HepG2 (cell line): Measurements from ENCODE around the gene ZFPM1. TPM values are rescaled to one million over a fixed set of nuclear protein-coding genes. Genes with fewer than 3 reads are reported as not detected.

ENCODE experiments used
- DZIP1 ChIP-seq: sonication (generic); formaldehyde crosslinking; IDR thresholded peaks from 2 replicates; pipeline ENCODE4 v1.5.0; 2020; ENCODE audit warnings: mild to moderate bottlenecking, missing genetic modification reagents
- E2F2 ChIP-seq: sonication (generic); formaldehyde crosslinking; IDR thresholded peaks from 2 replicates; pipeline ENCODE4 v1.4.0; 2020; ENCODE audit warnings: missing genetic modification reagents, borderline replicate concordance
- ETS1 ChIP-seq: sonication (generic); formaldehyde crosslinking; IDR thresholded peaks from 2 replicates; pipeline ENCODE4 v1.4.0; 2020; ENCODE audit warnings: missing genetic modification reagents
- FOXK1 ChIP-seq: sonication (generic); formaldehyde crosslinking; IDR thresholded peaks from 2 replicates; pipeline ENCODE4 v1.4.0; 2020; ENCODE audit warnings: low read depth, missing genetic modification reagents, borderline replicate concordance
- GRHL1 ChIP-seq: sonication (generic); formaldehyde crosslinking; conservative IDR thresholded peaks from 2 replicates; pipeline ENCODE4 v1.8.0; 2022; ENCODE audit warnings: missing genetic modification reagents
- HMGXB4 ChIP-seq, 2 experiments: sonication (generic) in 1 of 2; formaldehyde crosslinking in 1 of 2; IDR thresholded peaks; 2 replicates each; pipeline versions ENCODE4 v1.4.0 to v1.6.1; 2018 to 2020; ENCODE audit warnings: missing genetic modification reagents in 2 of 2, borderline replicate concordance in 1 of 2, low read depth in 1 of 2, mild to moderate bottlenecking in 1 of 2, missing biosample characterization in 1 of 2
- IKZF5 ChIP-seq: IDR thresholded peaks from 2 replicates; pipeline ENCODE4 v1.6.1; 2018; ENCODE audit warnings: missing genetic modification reagents, mild to moderate bottlenecking, missing compliant biosample characterization
- KDM2A ChIP-seq: sonication (generic); formaldehyde crosslinking; IDR thresholded peaks from 2 replicates; pipeline ENCODE4 v1.4.0; 2020; ENCODE audit warnings: low read depth, missing genetic modification reagents, borderline replicate concordance
- THYN1 ChIP-seq: sonication (generic); formaldehyde crosslinking; IDR thresholded peaks from 2 replicates; pipeline ENCODE4 v1.8.1; 2023; ENCODE audit warnings: low read depth, mild to moderate bottlenecking, moderate library complexity, missing genetic modification reagents, borderline replicate concordance
- ZGPAT ChIP-seq: IDR thresholded peaks from 2 replicates; pipeline ENCODE4 v1.6.1; 2016; ENCODE audit warnings: mild to moderate bottlenecking
- ZNF101 ChIP-seq: sonication (generic); formaldehyde crosslinking; IDR thresholded peaks from 2 replicates; pipeline ENCODE4 v1.4.0; 2020; ENCODE audit warnings: mild to moderate bottlenecking, low read depth, missing genetic modification reagents, borderline replicate concordance
- ZNF350 ChIP-seq: sonication (generic); formaldehyde crosslinking; IDR thresholded peaks from 2 replicates; pipeline ENCODE4 v1.4.0; 2020; ENCODE audit warnings: mild to moderate bottlenecking, low read depth, missing genetic modification reagents, borderline replicate concordance
- ZNF564 ChIP-seq: sonication (generic); formaldehyde crosslinking; IDR thresholded peaks from 2 replicates; pipeline ENCODE4 v1.8.1; 2023; ENCODE audit warnings: mild to moderate bottlenecking, missing genetic modification reagents
- ZNF816 ChIP-seq: sonication (generic); formaldehyde crosslinking; IDR thresholded peaks from 2 replicates; pipeline ENCODE4 v1.8.0; 2022; ENCODE audit warnings: missing genetic modification reagents, mild to moderate bottlenecking, borderline replicate concordance
- polyA plus RNA-seq, 8 experiments: library from polyadenylated mRNA; depleted of rRNA in 3 of 8; stranded (reverse) in 7 of 8; unstranded in 1 of 8; fragments of >200 nt; fragmentation: Illumina TruSeq in 4 of 8; extraction: Trizol in 4 of 8; gene quantifications; 2 replicates each; pipeline versions ENCODE4 v1.2.1 to v1.2.3, GENCODE V29; 2011 to 2016; ENCODE audit warnings: low read depth in 4 of 8, missing spikeins in 1 of 8, mixed read lengths in 1 of 8; ENCODE audit not compliant: insufficient read depth in 1 of 8
- total RNA-seq, 5 experiments: library from RNA; depleted of rRNA; stranded (reverse); fragments of >200 nt; fragmentation: Illumina TruSeq; extraction: Trizol; gene quantifications; 2 replicates each; pipeline ENCODE4 v1.2.3, GENCODE V29; 2016; ENCODE audit warnings: low read depth in 1 of 5

Gene ZFPM1
- total and polyA plus RNA-seq, 2 of the 13 experiments (the other 11 are each of a cell fraction or from before 2014, with no cell fraction given) = 1.3 to 3.8 TPM

- TF ChIP-seq DZIP1 (CRISPR knock-in tag) (no peak), IKZF5 (CRISPR knock-in tag) (peak; percentile 63; the same call in 1 of the 2 replicates), ZNF101 (no peak), ZNF816 (CRISPR knock-in tag) (no peak), GRHL1 (no peak), ZNF350 (CRISPR knock-in tag) (no peak), ETS1 (no peak), E2F2 (CRISPR knock-in tag) (no peak), HMGXB4 (CRISPR knock-in tag; IDR thresholded peaks at IDR 0.05; ENCODE audit: borderline replicate concordance in 1 of 2, low read depth in 1 of 2) (peak in 1 of 2 experiments; percentile 23; a peak in 1 of 4 replicates), FOXK1 (CRISPR knock-in tag) (no peak), KDM2A (CRISPR knock-in tag) (0 out of 2 replicates have a peak, but pooled peaks have one; percentile 63), ZGPAT (CRISPR knock-in tag) (no peak), ZNF564 (CRISPR knock-in tag) (no peak), THYN1 (no peak)
Measured at GRCh38 chr16:88561485-88562359, 108.6 kb downstream of the ZFPM1 start (continued).
